Fibroblast of skin of right quadriceps (primary cell): ENCODE results near the gene DOCK2.
"Not testable (repeated sequence)": the region's sequence is repeated elsewhere in the genome, so short reads cannot be mapped to it uniquely, and the experiment has no call there.

ENCODE experiments used
- DNase-seq: peaks from one replicate; pipeline ENCODE4 v3.0.0-alpha.2; 2013

Gene DOCK2

GRCh38 chr5:169723103-169723831, 86.2 kb downstream of the DOCK2 start:
- DNase-seq: no peak

GRCh38 chr5:169724303-169725087, 87.4 kb downstream of the DOCK2 start:
- DNase-seq: no peak

DNA sequence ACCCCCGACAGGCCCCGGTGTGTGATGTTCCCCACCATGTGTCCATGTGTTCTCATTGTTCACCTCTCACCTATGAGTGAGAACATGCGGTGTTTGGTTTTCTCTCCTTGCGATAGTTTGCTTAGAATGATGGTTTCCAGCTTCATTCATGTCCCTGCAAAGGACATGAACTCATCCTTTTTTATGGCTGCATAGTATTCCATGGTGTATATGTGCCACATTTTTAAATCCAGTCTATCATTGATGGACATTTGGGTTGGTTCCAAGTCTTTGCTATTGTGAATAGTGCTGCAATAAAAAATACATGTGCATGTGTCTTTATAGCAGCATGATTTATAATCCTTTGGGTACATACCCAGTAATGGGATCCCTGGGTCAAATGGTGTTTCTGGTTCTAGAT, 88.6 kb downstream of the DOCK2 start:
- not testable (repeated sequence) for DNase-seq

- DNase-seq: no peak
These were observed 91.3 kb downstream of the DOCK2 start for GRCh38 chr5:169728418-169728817.

- DNase-seq: no peak
These were observed 94.1 kb downstream of the DOCK2 start for GRCh38 chr5:169731221-169731620.

DNA sequence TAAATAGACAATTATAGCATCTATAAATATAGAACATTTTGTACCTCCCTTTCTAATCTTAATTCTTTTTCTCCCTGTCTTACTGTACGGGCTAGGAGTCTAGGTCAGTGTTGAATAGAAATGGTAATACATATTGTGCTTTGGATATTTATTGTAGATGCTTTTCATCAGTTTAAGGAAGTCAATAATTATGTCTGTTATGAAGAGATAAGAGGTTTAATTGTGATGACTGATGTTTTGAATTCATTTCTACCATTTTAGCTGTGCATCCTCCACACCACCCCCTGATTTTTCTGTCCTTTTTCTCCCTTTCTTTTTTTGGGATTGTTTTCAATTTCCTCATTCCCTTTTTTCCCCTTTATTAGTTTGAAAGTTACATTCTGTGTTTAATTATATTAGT, 95.8 kb downstream of the DOCK2 start:
- no peak for DNase-seq

- no peak for DNase-seq
These were observed 98.8 kb downstream of the DOCK2 start for GRCh38 chr5:169735913-169736312.

- no peak for DNase-seq
These were observed 99.6 kb downstream of the DOCK2 start for GRCh38 chr5:169736653-169737052.

DNA sequence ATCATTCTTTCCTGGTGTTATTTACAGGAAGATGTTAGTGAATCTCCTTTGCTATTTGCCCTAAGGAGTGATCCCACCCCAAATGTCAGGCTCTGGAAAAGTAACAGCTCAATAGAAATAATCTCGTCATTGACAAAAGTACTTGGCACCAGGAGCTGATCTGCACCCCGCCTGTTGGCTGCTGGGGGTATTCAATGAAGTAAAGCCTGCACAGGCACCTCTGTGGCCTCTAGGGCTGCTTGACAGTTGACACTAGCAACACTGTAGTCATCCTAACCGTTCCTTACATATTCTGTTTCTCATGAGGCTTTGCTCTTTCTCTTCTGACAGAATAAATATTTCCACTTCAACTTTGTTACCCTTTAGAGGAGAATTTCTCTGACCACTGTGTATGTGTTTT, 103.4 kb downstream of the DOCK2 start:
- no peak for DNase-seq

GRCh38 chr5:169742771-169743296, 105.8 kb downstream of the DOCK2 start:
- DNase-seq: peak; percentile 95

DNA sequence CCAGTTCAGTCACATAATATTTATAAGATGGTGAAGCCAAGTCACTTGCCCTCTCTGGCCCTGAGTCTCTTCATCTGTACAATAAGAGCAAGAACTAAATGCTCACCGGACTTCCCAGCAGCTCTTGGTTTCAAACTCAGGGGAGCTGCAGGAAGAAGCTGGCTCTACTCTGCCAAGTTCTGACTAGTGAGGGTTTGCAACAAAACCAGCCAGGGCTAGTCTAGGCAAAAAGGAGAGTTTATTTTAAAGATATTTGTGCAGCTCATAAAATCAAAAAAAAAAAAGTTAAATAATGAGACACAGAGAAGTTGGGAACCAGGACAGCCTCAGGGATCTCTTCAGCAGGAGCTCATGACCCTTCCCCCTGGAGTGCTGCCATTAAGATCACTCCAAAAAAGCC, 107.3 kb downstream of the DOCK2 start:
- DNase-seq: no peak

DNA sequence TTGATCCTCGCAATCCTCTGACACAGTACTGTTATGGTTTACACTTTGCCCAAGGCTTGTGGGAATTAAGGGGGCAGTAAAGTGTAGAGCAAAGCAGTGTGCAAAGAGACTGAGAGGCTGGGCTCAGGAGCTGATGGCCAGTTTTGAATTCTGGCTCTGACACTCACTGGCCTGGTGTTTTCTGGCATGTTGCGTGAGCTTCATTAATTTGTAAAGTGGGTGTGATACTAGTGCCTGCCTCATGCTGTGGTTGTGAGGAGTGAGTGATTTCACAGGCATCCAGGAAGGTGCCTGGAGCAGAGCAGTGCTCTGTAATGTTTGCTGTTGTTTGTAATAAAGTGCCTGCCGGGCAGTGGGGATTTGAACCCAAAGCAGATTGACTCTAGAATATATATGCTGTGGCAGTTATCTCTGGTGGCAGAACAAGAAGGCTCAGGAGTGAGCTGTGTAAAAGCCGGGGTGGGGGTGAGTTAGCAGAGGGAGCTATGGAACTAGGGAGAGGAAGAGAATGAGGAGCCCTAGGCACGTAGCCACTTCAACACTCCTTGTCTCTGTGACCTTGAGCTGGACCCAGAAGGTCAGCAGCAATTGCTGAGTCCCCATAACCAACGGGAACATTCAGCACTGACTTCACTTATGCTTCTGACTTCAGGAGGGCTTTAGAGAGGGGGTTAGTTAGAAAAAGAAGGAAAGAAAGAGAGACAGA, 108.5 kb downstream of the DOCK2 start:
- peak; percentile 77 for DNase-seq

DNA sequence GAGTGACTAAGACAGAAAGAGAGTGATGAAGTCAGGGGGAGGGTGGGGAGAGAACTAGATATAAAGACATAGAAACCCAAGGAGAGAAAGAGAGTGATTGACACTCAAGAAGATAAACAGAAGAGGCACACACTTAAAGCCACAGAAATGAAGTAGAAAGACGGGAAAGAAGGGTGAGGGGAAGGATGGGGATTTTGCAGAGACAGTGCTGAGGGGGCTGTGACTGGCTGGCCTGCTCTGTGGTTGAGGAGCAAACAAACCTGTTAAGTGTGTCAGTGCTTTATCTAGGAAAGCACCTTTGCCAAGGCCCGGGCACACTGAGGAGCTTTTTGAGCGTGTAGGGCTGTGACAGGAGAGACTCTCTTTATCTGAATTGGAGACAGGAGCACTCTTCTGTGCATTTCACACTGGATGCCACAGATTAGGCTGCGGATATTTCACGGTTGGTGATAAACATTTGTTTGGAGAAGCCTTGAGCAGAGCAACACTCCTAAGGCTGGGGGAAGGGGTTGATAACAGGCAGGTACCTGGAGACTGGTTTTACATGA, 109.1 kb downstream of the DOCK2 start:
- no peak for DNase-seq

GRCh38 chr5:169748174-169748573, 111.1 kb downstream of the DOCK2 start:
- DNase-seq: no peak

DNA sequence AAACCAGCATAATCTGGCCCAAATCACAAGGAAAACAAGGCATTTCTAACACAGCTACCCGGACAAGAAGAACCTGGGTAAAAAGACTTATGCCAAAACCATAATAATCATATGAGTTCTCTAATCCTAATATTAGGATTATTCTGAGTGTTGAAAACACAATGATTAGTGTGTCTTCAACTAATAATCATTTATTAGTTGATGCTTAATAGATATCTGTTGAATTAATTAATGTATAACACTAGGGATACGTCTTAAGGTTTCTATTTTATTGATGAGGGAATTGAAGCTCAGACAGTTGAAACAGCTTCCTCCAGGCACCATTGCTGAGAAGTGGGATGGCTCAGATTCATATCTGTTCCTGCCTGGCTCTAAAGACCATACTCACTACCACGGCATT, 112.2 kb downstream of the DOCK2 start:
- no peak for DNase-seq

DNA sequence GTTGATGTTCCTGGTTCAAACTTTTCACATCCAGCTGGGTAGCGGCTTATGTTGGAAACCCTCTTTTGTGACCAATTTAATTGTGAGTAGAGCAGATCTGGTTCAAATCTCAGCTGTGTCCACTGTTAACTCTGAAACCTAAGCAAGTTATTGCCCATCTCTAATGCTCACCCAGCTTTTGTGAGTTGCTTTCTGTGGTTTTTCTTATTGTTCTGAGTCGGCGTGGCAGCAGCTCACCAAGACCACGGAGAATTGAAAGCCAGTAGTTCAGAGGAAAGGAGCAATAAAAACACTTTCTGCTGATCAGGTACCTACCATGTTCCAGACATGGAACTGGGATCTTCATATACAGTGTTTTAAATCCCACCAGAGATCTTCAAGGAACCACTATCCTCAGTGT, 114.4 kb downstream of the DOCK2 start:
- no peak for DNase-seq

DNA sequence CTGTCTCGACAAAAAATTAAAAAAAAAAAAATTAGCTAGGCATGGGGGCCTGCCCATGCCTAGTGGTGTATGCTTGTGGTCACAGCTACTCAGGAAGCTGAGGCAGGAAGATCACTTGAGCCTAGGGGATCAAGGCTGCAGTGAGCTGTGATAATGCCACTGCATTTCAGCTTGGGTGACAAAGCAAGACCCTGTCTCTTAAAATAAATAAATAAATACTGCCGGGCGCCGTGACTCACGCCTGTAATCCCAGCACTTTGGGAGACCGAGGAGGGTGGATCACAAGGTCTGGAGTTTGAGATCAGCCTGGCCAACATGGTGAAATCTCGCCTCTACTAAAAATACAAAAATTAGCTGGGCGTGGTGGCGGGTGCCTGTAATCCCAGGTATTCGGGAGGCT, 115.5 kb downstream of the DOCK2 start:
- DNase-seq: not testable (repeated sequence)

DNA sequence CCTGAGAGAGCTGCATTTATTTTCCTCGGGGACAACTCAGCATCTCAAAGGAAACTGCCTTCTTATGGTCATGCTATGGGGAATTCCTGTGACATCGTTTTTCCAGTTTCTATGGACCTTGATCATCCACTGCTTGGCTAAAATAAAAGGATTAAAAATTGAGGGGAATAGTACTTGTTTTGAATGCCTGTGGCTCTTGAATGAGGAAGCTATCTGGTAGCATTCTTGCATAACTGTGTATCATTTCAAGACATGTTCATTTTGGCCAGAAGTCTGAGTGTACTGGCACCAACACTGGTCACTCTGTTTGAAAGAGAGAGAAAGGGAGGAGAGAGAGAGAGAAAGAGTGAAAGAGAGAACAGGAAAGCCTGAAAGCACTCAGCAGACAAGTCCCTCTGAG, 116.7 kb downstream of the DOCK2 start:
- peak; percentile 35 for DNase-seq

DNA sequence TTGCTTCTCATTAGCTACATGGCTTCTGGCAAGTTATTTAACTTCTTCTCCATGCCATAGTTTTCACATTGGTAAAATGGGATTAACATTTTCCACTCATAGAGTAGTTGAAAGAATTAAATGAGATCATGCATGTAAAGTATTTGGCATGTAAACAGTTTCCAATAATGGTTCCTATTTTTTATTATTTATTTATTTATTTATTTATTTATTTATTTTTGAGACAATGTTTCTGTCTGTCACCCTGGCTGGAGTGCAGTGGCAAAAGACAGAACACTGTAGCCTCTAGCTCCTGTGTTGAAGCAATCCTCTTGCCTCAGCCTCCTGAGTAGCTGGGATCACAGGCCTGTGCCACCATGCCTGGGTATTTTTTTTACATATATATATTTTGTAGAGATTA, 117.7 kb downstream of the DOCK2 start:
- no peak for DNase-seq

DNA sequence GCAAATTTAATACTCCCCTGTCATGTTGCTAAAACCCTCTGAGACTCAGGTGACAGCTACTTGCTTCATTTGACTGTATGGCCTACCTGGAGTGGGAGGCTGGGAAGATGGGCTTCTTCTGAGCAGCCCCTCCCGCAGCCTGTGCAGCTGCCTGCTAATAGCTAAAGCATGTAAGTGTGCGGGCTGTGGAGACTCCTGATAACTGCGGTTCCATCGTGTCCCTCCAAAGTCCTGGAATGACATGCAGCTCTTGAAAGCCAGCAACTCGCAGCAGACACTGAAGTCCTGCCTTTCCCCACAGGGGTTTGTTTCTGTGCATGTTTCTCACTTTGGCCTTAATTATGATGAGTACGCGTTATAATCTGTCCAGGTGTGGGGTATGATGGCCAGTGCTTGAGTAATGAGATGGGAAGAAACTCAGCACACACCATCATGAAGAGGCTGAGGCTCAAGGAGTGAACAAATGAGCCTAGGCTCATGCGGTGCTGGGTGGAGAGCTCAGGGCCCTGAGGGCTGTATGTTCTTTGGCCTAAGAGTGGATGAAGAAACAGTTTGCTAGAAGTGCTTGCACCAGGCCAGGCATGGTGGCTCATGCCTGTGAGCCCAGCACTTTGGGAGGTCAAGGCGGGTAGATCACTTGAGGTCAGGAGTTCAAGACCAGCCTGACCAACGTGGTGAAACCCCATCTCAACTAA, 119.1 kb downstream of the DOCK2 start:
- DNase-seq: no peak

DNA sequence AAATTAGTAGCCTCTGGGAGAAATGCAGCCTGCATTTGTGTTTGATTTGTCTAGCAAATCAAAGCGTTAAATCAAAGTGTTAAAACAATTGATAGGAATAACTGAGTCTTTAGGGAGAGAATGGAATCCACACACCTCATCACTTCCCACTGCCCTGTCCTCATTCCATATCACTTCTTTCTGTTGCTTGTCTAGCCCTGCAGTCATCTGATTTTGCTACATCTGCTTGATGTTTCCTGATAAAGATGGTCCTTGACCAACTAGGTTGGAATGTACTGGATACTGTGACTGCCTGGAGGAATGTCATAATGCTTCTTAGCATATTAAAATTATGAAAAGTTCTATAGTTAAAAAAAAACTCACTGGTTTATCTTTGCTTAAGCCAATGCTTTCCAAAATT, 119.9 kb downstream of the DOCK2 start:
- DNase-seq: peak; percentile 28

- DNase-seq: no peak
These were observed 121.8 kb downstream of the DOCK2 start for GRCh38 chr5:169758886-169759285.

DNA sequence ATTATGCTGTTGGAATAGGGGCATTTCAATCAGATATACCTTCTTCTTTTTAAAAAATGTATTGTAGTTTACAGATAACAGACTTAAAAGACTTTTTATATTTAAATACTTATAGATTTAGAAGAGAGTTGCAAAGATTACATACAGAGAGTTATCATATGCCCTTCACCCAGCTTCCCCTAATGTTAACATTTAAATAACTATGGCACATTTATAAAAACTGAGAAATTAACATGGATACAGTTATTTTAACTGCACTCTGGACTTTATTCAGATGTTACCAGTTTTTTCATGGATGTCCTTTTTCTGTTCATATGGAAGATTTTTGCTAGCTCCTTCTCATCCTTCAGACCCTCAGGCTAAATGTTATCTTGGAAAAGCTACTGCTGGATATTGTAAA, 123.2 kb downstream of the DOCK2 start:
- no peak for DNase-seq
